GM19043 (cell line): ENCODE measurements around the gene ZNF574.

Experiments used
- ATAC-seq: cut with Tn5 transposase; IDR thresholded peaks from one replicate; pipeline ENCODE4 v1.9.1; 2021; ENCODE audit warnings: low read depth; ENCODE audit not compliant: unreplicated experiment

Gene ZNF574

DNA sequence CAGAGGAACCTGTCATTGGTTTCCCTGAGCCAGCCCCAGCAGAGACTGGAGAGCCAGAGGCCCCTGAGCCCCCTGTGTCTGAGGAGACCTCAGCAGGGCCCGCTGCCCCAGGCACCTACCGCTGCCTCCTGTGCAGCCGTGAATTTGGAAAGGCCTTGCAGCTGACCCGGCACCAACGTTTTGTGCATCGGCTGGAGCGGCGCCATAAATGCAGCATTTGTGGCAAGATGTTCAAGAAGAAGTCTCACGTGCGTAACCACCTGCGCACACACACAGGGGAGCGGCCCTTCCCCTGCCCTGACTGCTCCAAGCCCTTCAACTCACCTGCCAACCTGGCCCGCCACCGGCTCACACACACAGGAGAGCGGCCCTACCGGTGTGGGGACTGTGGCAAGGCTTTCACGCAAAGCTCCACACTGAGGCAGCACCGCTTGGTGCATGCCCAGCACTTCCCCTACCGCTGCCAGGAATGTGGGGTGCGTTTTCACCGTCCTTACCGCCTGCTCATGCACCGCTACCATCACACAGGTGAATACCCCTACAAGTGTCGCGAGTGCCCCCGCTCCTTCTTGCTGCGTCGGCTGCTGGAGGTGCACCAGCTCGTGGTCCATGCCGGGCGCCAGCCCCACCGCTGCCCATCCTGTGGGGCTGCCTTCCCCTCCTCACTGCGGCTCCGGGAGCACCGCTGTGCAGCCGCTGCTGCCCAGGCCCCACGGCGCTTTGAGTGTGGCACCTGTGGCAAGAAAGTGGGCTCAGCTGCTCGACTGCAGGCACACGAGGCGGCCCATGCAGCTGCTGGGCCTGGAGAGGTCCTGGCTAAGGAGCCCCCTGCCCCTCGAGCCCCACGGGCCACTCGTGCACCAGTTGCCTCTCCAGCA lies 4.2 kb downstream of the ZNF574 start:
- no peak for ATAC-seq

DNA sequence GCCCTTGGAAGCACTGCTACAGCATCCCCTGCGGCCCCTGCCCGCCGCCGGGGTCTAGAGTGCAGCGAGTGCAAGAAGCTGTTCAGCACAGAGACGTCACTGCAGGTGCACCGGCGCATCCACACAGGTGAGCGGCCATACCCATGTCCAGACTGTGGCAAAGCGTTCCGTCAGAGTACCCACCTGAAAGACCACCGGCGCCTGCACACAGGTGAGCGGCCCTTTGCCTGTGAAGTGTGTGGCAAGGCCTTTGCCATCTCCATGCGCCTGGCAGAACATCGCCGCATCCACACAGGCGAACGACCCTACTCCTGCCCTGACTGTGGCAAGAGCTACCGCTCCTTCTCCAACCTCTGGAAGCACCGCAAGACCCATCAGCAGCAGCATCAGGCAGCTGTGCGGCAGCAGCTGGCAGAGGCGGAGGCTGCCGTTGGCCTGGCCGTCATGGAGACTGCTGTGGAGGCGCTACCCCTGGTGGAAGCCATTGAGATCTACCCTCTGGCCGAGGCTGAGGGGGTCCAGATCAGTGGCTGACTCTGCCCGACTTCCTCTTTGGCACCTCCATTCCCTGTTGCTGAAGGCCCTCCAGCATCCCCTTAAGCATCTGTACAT lies 4.9 kb downstream of the ZNF574 start:
- ATAC-seq: no peak

DNA sequence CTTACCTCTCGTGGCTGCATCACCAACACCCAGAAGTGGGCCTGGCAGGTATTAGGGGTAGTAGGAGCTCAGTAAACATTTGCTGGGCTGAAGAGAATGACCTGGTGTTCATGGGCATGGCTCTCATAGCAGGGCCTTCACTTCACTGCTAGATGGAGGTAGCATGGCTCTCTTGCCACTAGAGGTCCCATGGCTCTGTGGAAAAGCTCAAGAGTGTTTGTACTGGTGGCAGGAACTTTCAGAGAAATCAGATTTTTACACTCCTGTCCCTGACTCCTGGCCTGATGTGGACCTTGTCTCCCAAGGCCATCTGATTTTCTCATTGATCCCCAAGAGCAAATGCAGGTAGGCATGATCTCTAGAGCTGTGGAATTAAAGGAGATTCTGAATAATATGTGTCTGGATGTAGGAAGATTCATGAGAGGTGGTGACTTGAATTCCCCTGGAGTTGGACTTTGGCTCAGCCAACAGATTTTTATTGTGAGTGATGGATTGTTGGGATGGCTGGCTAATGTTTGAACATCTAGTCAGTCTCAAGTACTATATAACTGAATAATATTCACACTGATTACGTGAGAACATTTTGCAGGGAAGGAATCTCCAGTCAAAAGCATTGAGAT lies 5.7 kb downstream of the ZNF574 start:
- no peak for ATAC-seq

DNA sequence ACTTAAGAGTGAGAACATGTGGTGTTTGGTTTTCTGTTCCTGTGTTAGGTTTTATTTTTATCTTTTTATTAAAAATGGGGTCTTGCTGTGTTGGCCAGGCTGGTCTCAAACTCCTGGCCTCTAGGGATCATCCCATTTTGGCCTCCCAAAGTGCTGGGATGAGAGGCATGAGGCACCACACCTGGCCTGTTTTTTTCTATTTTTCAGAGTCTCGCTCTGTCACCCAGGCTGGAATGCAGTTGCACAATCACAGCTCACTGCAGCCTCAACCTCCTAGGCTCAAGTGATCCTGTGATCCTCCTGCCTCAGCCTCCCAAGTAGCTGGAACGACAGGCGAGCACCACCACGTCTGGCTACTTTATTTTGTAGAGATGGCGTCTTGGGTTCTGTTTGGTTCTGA lies 7.6 kb downstream of the ZNF574 start:
- no peak for ATAC-seq

DNA sequence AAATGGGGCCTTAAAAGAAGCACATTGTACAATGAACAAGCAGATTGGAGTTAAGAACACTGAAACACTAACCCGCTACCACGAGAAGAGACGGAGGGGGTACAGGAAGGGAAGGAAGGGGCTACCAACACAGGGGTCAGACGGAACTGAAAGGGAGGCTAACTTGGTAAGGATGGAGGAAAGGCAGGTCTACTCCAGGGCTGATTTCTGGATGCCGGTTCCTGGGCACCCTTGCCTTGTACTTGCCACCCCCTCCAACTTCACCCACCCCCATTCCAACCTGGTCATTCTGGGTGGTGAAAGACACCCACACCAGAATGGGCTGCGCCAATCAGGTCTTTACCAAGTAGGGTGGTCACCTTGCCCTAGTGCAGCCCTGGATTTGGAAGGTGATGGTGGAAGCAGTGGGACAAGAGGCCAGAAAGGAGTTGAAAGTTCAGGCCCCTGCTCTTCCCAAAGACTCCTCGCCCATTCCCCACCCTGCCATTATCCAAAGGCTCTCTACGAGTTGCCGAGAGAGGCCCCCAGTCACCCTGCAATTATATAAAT lies 10.3 kb downstream of the ZNF574 start:
- ATAC-seq: no peak

DNA sequence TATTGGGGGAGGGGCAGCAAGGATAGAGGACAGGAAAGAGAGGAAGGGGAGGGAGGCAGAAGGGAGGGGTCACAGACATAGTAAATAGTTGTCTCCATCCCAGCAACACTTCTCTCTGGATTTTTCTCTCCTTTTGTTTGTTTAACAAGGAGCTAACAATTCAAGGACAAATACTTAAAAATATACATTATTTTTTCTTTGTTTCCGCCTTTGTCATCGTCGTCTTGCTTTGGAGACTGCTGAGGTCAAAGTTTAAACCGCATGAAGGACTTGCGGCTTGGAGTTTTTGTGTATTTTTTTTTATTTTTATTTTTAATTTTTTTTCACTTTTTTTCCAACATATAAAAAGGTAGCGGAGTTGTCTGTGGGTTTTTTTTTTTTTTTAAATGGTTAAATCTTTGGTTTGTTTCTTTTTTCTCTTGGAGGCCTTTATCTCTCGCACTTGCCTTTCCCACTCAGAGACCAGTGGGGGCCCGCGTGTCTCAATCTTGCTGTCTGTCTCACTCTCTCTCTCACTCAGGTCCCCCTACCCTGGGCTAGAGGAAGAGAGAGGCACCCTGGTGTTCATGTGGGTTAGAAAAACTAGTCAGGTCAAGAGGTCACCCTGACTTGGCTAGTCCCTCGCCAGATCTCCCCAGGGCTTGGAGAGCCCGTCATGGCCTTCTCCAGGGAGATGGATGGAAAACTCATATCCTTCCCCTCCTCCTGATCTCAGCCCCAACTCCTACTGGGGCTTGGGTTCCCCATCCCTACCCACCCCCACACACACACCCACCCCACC lies 11.0 kb downstream of the ZNF574 start:
- no peak for ATAC-seq

DNA sequence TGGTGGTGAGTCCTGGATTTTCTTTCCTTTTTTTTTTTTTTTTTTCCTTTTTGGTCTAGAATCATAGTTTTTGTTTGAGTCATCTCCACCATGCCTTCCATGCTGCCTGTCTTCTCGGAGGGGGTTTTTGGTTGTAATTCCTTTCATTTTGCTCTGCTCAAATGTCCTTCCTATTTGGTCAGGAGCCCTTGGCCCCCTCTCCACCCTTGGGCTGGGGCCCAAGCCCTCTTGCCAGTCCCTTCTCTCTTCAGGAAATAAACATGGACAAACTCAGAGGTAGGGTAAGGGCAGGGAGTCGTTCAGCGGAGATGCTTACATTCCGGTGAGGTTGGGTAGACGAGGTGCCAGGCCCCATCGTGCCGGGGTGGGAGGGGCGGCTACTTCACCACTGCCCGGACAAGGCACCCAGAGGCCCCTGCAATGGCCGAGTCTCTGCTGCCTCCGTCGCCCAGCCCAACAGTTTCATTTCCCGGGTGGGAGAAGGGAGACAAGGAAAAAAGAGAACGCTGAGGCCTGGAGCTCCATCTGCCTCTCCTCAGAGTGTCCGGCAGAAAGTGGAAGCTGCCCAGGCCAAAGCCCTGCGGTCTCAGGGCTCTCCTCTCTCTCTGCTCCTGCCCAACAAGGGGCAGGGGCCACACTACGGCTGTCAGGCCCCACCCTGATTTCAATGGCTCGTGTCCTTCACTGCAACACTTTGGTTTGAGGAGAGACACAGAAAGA lies 12.7 kb downstream of the ZNF574 start:
- ATAC-seq: no peak

DNA sequence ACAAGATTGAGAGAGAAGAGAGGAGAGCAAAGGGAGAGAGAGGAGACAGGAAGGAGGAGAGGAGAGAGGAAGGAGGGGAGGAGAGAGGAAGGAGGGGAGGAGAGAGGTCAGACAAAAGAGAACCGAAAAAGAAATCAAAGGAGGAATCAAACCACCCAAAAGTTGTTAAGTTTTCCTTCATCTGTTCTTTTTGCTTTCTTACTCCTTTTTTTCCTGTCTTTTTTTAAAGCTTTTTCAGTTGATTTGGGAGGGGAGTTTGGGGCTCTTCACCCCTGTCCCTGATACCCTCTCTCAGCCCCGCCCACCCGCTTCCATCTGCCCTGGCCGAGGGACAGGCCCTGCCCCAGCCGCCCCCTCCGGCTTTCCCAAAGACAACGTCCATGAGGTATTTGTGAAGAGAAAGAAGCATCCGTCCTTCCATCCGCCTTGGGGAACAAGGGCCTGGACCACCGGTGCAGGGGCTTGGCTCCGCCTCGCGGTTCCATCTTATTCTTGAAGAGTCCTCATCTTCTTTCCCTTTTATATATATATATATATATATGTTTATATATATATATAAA lies 13.3 kb downstream of the ZNF574 start:
- no peak for ATAC-seq

DNA sequence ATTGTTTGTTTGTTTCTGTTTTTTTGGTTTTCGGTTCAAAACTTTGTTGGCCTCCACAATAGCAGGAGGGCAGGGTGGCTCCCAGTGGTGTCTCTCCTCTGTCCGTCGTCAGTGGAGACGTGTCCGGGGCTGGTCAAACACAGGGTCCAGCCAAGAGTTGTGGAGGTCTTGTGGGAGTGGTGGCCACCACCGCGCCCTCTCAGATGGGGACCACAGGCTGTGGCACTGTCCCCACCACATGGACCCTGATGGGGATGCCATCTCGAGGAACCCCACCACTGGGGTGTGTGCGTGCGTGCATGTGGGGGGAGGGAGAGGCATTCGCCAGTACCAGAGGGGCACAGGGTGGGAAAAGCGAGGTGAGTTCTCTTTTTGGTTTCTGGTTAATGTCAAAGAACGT lies 13.8 kb downstream of the ZNF574 start:
- ATAC-seq: no peak

DNA sequence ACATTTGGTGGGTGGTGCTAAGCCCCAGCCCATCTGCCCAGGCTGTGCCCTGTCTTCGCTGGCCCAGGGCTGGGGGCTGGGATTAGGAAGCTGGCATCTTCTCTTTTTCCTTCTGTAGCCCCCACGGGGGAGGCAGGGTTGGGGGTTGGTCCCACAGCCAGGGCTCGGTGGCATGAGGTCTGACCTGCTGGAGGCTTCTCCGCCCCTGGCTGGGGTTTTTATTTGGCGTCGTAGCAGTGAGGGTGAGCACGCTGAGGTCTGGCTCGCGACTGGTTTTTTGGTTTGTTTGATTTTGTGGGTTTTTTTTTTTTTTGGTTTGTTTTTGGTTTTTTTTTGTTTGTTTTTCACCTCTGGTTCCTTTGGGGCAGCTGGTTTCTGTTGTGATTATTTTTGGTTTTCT lies 14.7 kb downstream of the ZNF574 start:
- no peak for ATAC-seq

DNA sequence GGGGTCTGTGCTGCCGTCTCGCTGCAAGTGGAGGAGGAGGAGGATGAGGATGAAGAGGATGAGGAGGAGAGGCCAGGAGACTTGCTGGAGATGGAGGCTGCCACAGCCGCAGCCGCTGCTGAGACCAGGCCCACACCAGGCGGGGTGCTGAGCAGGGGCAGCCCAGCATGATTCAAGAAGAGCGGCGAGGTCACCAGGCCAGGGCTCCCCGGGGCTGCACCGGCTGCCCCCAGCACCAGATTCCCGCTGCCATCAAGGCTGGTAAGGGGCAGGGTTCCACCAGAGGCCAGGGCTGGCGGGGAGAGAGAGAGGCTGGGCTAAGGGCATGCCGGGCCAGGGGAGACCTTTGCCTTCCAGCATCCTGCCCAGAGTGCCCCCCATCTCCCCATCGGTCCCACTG lies 15.3 kb downstream of the ZNF574 start:
- ATAC-seq: no peak

DNA sequence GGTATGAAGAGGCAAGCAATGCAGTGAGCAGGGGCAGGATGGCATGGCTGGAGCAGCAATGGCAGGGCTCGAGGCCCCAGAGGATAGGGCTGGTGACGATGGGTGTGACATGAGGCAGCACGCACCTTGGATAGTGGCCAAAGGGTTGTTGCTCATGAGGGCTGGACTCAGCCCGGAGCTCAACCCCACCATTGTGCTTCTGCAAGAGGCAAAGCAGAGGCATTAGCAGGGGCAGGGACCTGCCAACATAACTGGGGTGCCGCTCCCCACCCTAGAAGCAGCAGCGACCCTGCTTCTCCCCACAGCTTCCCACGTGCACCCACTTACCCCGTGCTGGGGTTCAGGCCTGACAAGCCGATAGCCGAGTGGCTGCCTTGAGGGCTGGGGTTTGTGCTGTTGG lies 15.8 kb downstream of the ZNF574 start:
- no peak for ATAC-seq

DNA sequence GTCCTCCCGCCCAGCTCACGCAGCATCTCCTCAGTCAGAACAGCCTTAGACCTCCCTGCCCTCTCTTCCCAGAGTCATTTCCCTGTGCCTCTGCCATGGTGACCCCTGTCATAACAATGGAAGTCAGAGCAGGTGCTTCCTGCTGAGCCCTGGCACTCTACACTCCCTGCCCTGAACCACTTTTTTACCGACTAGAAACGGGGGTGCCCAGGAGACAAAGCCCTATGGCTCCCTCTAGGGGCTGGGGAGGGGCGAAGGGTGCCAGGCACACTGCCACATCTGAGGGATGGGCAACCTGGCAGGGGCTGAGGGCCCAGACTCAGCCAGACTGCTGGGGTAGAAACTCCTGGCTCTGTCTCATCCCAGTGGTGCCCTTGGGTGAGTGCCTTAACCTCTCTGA lies 16.4 kb downstream of the ZNF574 start:
- no peak for ATAC-seq

DNA sequence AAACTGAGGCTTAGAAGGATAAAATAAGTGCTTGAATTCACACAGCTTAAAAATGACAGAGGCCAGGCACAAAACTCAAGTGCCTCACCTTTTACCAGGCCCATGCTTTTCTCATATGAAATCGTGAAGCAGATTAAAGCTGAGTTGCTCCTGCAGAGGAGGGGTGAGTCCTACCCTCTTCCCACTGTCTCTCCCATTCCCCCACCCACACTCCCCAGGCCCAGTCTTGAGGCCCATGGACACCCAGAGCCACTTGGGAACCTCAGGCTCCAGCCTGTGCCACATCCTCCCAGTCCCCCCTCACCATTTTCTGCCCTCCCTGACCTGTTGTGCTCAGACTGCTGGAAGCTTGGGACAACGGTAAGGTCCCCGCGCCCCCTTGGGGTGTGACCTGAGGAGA lies 17.5 kb downstream of the ZNF574 start:
- no peak for ATAC-seq

DNA sequence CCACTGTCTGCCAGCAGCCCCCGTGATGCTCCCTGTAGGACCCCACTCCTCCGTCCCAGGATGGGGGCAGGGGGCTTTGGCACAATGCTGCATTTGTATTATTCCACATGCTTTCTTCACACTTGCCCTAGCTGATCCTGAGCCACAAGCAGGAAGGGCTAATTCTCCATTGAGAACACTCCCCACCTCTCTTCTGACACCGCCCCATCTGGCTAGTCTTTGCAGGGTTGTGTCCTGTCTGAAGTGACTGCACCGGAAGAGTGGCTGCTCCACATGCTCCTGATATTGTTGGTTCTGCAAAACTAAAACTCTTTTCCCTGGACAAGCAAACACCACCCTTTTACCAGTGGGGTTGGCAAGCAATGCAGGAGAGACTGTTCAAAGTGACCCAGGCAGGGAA lies 18.0 kb downstream of the ZNF574 start:
- no peak for ATAC-seq

DNA sequence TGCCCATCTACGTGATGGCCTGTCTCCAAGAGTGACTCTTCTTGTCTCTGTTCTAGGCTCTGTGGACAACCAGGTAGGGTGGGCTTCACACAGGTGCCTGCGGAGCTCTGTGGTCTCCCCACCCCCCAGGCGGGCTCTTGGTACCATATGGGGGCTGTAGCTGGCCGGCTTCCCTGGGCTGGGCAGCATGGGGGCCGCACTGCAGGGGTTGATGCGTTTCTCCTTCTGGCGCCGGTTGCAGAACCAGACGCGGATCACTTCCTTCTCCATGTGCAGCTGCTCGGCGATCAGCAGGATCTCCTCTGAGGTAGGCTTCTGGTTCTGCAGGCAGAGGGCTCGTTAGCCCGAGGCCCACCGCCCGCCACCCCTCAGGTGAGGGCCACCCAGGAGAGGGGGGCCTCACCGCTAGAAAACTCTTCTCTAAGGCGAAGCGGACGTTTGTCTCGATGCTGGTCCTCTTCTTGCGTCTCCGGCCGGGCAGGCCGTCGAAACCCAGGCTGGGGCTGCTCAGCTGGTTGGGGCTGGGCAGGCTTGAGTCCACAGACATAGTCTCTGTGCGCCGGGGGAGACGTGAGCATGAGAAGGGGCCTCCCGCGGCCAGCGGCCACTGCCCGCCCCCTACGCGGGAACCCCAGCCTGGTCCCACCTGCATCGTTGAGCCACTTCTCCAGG lies 19.3 kb downstream of the ZNF574 start:
- no peak for ATAC-seq

DNA sequence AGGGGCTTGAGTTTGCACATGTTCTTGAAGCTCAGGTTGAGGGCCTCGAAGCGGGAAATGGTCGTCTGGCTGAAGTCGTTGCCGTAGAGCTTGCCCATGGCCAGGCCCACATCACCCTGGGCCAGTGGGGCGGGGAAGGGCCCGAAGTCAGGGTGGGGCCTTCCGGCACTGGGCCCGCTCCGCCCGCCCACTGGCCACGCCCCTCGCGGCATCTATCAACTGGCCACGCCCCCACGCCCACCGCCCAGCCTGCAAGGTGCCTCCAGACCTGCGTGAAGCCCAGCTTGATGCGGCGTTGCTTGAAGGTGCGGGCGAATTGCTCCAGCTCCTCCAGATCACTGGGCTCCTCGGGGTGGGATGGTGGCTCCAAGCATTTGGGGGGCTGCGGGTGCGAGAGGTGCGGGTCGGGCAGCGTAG lies 19.9 kb downstream of the ZNF574 start:
- ATAC-seq: no peak

DNA sequence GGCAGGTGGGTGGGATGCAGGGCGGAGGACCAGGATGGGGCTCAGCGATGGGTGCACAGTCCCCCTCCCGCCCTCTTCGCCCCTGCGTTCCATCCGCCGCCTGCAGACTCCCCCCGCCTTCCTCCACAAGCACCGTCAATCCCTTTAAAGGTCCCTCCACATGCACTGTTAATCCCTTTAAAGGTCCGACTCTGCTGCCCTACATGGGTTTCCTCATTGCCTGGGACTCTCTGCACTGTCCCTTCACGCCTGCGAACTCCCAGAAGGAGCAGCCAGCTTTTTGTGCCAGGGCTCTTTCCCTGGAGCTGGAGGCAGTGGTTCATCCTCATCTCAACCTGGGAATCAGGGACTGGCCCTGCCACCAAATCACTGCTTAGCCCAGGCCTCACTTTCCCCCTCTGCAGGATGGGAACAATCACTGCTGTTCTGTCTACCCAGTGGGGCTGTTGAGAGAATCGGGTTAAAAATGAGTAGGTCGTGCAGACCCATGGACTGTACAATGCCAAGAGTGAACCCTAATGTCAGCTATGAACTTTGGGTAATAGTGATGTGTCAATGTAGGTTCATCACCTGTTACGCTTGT lies 20.4 kb downstream of the ZNF574 start:
- ATAC-seq: no peak

DNA sequence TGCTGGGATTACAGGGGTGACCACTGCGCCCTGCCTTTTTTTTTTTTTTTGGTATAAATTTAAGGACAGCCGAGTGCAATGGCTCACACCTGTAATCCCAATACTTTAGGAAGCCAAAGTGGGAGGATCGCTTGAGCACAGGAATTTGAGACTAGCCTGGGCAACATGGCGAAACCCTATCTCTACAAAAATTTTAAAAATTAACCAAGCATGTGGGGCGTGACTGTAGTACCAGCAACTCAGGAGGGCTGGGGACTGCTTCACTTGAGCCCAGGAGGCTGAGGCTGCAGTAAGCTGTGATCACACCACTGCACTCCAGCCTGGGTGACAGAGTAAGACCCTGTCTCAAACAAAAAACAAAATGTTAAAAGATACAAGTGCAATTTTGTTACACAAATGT lies 21.5 kb downstream of the ZNF574 start:
- ATAC-seq: no peak
